ENCODE measurements around the gene LAMTOR5.

The LAMTOR5 gene

DNA sequence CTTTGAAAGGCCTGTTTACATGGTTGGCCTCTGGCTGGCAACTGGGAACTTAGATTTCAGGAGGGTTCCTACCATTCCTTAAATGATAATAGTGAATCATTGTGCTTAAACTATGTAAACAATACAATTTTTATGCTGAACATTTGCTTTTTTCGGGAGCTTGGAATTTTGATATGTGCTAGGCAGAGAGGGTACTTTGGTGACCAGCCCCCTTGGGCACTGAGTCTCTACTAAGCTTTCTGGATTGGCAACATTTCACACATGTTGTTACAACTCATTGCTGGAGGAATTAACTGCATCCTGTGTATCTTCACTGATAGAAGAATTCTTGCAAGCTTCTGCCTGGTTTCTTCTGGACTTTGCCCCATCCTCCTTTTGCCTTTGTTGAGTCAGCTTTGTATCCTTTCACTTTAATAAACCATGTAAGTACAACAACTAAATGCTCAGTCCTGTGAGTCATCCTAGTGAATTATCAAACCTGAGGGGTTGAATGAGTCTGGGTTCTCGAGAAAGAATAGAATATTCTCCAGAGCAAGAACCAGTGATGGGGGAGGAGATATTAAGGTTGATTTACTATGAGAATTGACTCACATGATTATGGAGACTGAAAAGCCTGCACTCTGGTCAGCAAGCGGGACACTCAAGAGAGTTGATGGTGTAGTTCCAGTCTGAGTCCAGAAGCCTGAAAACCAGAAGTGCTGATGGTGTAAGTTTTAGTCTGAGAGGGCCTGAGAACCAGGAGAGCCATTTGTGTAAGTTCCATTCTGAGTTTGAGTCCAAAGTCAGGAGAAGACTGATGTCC, 13.6 kb downstream of the LAMTOR5 start:
- no peaks in the 10 kb centered on the region for H3K9me3 ChIP-seq (ENCODE audit: control insufficient read depth, low read length)
- no peak overlapping the region for H3K4me3 ChIP-seq (ENCODE audit: insufficient read depth, low read depth, low read length, poor library complexity, severe bottlenecking)
- no peaks in the 10 kb centered on the region for H3K36me3 ChIP-seq (ENCODE audit: control insufficient read depth, insufficient read depth, low read length)
- H3K27ac ChIP-seq (ENCODE audit: insufficient read depth, low read length, poor library complexity, severe bottlenecking): no peak overlapping the region
- no peak for DNase-seq
- no peaks in the 10 kb centered on the region for H3K27me3 ChIP-seq (replicated peaks; ENCODE audit: control insufficient read depth, insufficient read depth, low read length, poor library complexity, severe bottlenecking)
- H3K4me1 ChIP-seq (ENCODE audit: control insufficient read depth, insufficient read depth, low read length, poor library complexity, severe bottlenecking): no peaks in the 10 kb centered on the region

DNA sequence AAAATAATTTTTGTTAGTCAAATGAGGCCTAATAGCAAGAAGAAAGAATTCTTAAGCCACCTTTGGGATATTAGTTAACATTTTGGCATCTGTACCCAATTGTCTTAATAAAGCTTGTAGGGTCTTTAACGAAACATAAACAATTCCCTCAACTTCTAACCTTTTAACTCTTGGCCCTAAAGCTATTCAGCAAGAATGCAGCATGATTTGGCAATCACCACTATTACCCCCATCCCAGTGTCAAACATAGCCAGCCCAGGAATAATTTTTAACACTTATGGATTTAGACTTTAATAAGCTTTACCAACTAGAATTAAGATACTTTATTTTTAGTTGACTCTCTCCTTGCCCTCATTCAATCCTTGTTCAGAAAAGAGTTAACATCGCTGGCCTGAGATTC, 14.2 kb downstream of the LAMTOR5 start:
- H3K4me3 ChIP-seq (ENCODE audit: insufficient read depth, low read depth, low read length, poor library complexity, severe bottlenecking): no peak overlapping the region
- DNase-seq: no peak
- H3K27ac ChIP-seq (ENCODE audit: insufficient read depth, low read length, poor library complexity, severe bottlenecking): no peak overlapping the region
- H3K27me3 ChIP-seq (replicated peaks; ENCODE audit: control insufficient read depth, insufficient read depth, low read length, poor library complexity, severe bottlenecking): no peaks in the 10 kb centered on the region
- no peaks in the 10 kb centered on the region for H3K4me1 ChIP-seq (ENCODE audit: control insufficient read depth, insufficient read depth, low read length, poor library complexity, severe bottlenecking)
- H3K9me3 ChIP-seq (ENCODE audit: control insufficient read depth, low read length): no peaks in the 10 kb centered on the region
- no peaks in the 10 kb centered on the region for H3K36me3 ChIP-seq (ENCODE audit: control insufficient read depth, insufficient read depth, low read length)

DNA sequence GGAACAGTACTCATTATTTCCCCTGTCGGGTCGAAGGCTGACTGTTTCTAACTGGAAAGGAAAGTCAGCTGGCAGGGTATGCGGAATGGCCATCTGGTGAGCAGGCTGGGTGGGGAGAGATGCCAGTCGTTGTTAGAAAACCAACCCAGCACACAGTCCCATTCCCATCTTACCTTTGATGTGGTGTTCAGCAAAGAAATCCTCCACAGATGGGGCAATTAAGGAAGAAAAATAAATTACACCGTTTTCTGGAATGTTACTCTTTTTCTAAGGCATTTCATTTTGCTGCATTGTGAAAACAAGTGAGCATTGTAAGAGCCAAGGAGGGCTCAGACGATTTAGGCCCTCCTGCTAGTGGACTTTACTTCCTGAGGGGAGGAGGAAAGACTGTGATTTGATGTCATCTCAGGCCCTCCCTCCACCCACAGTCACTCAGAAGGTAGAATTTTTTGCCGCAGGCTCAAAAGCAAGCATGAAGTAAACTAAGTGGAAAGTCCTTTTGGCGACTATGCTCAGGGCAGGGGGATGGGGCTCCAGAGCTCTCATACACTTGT, 16.7 kb downstream of the LAMTOR5 start, which contains the start of gene SLC16A4:
TSS of gene SLC16A4 (minus strand) at position 335 of the 554 bp plus-strand sequence. CDS start 1,703 bp downstream, outside the sequence.
- Histone ChIP-seq H3K27me3 (replicated peaks; ENCODE audit: control insufficient read depth, insufficient read depth, low read length, poor library complexity, severe bottlenecking) (no peaks in the 10 kb centered on the region), H3K36me3 (ENCODE audit: control insufficient read depth, insufficient read depth, low read length) (no peaks in the 10 kb centered on the region), H3K9me3 (ENCODE audit: control insufficient read depth, low read length) (no peaks in the 10 kb centered on the region), H3K27ac (ENCODE audit: insufficient read depth, low read length, poor library complexity, severe bottlenecking) (no peak within 1 kb of the TSS), H3K4me3 (ENCODE audit: insufficient read depth, low read depth, low read length, poor library complexity, severe bottlenecking) (no peak within 1 kb of the TSS), H3K4me1 (ENCODE audit: control insufficient read depth, insufficient read depth, low read length, poor library complexity, severe bottlenecking) (no peaks in the 10 kb centered on the region)
- DNase-seq: no peak

DNA sequence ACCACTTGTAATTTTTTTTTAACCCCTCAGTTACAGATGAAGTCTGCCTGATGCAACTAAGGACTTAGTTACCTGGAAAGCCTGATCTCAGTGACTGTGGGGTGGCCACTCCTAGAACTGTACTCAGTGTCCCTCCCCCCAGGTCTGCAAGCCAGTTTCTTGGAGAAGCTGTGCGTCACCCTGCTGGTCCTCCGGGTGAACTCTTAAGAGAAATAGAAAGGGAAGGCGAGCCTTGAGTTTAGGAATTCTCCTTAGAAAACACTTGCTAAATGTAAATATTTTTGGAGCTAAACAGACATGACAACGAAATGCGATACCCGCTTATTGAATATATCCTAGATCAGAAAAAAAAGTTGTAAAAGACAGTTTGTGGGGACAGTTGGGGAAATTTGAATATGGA, 17.4 kb downstream of the LAMTOR5 start:
- Histone ChIP-seq H3K36me3 (ENCODE audit: control insufficient read depth, insufficient read depth, low read length) (no peaks in the 10 kb centered on the region), H3K27me3 (replicated peaks; ENCODE audit: control insufficient read depth, insufficient read depth, low read length, poor library complexity, severe bottlenecking) (no peaks in the 10 kb centered on the region), H3K4me1 (ENCODE audit: control insufficient read depth, insufficient read depth, low read length, poor library complexity, severe bottlenecking) (no peaks in the 10 kb centered on the region), H3K4me3 (ENCODE audit: insufficient read depth, low read depth, low read length, poor library complexity, severe bottlenecking) (no peak overlapping the region), H3K27ac (ENCODE audit: insufficient read depth, low read length, poor library complexity, severe bottlenecking) (no peak overlapping the region), H3K9me3 (ENCODE audit: control insufficient read depth, low read length) (no peaks in the 10 kb centered on the region)
- DNase-seq: no peak

DNA sequence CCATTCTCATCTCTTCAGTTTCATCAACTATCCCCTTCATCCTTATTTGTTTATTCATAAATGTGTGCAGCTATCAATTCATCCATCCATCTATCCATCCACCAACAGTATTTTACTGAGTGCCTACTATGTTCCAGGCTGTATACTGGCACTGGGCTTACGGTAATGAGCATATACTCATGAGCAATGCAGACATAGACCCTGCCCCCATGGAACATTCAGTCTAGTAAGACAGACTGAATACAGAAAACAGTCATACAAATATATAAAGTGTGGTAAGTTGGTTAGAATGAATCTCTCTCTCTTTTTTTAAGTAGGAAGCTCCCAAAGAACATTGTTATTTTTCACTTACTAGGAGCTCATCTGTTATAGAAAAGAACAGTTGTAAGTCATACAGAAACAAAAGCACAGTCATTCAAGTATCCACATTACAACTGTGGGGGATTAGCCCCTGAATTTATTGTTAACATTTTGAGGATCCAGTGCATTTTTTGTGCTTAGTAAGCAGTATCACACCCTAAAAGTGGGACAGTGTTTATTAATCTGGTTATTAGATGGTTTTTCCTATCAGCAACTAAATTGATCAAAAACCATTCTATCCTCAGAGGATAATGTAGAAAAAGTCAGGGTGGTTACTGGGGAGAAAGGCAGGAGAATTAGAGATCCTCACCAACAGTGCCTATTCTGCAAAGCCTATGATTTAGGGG, 20.3 kb downstream of the LAMTOR5 start:
- H3K9me3 ChIP-seq (ENCODE audit: control insufficient read depth, low read length): no peaks in the 10 kb centered on the region
- no peaks in the 10 kb centered on the region for H3K27me3 ChIP-seq (replicated peaks; ENCODE audit: control insufficient read depth, insufficient read depth, low read length, poor library complexity, severe bottlenecking)
- no peak overlapping the region for H3K27ac ChIP-seq (ENCODE audit: insufficient read depth, low read length, poor library complexity, severe bottlenecking)
- H3K36me3 ChIP-seq (ENCODE audit: control insufficient read depth, insufficient read depth, low read length): no peaks in the 10 kb centered on the region
- DNase-seq: no peak
- no peaks in the 10 kb centered on the region for H3K4me1 ChIP-seq (ENCODE audit: control insufficient read depth, insufficient read depth, low read length, poor library complexity, severe bottlenecking)
- H3K4me3 ChIP-seq (ENCODE audit: insufficient read depth, low read depth, low read length, poor library complexity, severe bottlenecking): no peak overlapping the region

DNA sequence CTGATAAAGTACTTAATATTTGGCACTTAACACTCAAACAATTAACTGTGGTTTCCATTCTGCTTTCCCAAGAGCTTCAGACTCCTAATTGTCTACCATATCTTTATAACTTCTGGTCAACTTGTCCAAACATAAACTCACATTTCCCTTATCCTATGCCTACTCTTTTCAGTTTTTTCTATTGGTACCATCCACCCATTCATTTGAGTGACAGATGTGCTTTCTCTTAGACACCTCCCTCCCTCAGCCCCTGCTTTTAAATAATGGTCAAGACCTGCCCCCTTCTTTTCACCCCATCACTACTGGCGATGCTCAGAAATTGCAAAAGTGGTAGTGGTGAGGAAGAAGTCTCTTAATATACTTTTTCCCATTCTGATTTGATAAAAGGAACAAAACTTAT, 22.1 kb downstream of the LAMTOR5 start:
- H3K9me3 ChIP-seq (ENCODE audit: control insufficient read depth, low read length): no peaks in the 10 kb centered on the region
- H3K4me3 ChIP-seq (ENCODE audit: insufficient read depth, low read depth, low read length, poor library complexity, severe bottlenecking): no peak overlapping the region
- H3K27ac ChIP-seq (ENCODE audit: insufficient read depth, low read length, poor library complexity, severe bottlenecking): no peak overlapping the region
- no peak for DNase-seq
- no peaks in the 10 kb centered on the region for H3K4me1 ChIP-seq (ENCODE audit: control insufficient read depth, insufficient read depth, low read length, poor library complexity, severe bottlenecking)
- H3K27me3 ChIP-seq (replicated peaks; ENCODE audit: control insufficient read depth, insufficient read depth, low read length, poor library complexity, severe bottlenecking): no peaks in the 10 kb centered on the region
- H3K36me3 ChIP-seq (ENCODE audit: control insufficient read depth, insufficient read depth, low read length): no peaks in the 10 kb centered on the region

DNA sequence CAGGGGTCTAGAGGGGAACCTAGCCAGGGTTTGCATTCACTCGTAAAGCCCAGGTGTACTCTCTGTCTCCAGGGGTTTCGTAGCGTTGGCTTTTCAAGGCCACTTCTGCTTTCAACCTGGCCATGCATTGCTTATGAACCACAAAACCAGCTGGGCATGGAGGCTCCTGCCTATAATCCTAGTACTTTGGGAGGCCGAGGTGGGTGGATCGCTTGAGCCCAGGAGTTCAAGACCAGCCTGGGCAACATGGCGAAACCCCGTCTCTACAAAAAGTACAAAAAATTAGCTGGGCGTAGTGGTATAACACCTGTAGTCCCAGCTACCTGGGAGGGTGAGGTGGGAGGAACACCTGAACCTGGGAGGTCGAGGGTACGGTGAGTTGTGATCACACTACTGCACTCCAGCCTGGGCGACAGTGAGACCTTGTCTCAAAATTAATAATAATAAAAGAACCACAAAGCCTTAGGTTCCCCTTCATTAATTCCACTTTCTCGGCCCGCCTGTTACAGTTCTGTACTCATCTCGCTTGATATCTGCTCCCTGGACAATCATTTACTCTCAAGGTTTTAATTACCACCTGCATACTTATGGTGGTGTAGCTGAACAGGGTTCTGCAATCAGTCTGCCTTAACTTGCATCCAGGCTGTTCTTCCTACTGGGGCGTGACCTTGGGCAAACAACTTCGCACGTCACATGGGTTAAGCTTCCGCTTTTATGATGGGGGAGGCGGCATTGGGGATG, 22.7 kb downstream of the LAMTOR5 start:
- Histone ChIP-seq H3K27me3 (replicated peaks; ENCODE audit: control insufficient read depth, insufficient read depth, low read length, poor library complexity, severe bottlenecking) (no peaks in the 10 kb centered on the region), H3K27ac (ENCODE audit: insufficient read depth, low read length, poor library complexity, severe bottlenecking) (no peak overlapping the region), H3K4me1 (ENCODE audit: control insufficient read depth, insufficient read depth, low read length, poor library complexity, severe bottlenecking) (no peaks in the 10 kb centered on the region), H3K36me3 (ENCODE audit: control insufficient read depth, insufficient read depth, low read length) (no peaks in the 10 kb centered on the region), H3K9me3 (ENCODE audit: control insufficient read depth, low read length) (no peaks in the 10 kb centered on the region), H3K4me3 (ENCODE audit: insufficient read depth, low read depth, low read length, poor library complexity, severe bottlenecking) (no peak overlapping the region)
- no peak for DNase-seq

DNA sequence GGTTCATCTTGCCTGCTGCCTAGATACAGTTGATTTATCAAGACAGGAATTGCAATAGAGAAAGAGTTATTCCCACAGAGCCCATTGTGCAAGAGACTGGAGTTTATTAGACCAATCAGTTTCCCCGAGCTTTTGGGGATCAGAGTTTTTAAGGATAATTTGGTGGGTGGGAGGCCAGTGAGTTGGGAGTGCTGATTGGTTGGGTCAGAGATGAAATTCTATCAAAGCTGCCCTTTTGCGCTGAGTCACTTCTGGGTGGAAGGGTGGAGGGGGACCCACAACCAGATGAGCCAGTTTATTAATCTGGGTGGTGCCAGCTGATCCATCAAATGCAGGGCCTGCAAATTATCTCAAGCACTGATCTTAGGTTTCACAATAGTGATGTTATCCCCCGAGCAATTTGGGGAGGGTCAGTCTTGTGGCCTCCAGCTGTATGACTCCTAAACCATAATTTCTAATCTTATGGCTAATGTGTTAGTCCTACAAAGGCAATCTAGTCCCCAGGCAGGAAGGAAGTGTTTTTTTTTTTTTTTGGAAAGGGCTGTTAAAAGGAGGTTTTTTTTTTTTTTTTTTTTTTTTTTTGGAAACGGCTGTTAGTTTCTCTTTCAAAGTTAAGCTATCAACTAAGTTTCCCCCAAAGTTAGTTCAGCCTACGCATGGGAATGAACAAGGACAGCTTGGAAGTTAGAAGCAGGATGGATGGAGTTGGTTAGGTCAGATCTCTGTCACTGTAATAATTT, 24.1 kb downstream of the LAMTOR5 start:
- H3K36me3 ChIP-seq (ENCODE audit: control insufficient read depth, insufficient read depth, low read length): no peaks in the 10 kb centered on the region
- H3K4me1 ChIP-seq (ENCODE audit: control insufficient read depth, insufficient read depth, low read length, poor library complexity, severe bottlenecking): no peaks in the 10 kb centered on the region
- H3K27me3 ChIP-seq (replicated peaks; ENCODE audit: control insufficient read depth, insufficient read depth, low read length, poor library complexity, severe bottlenecking): no peaks in the 10 kb centered on the region
- H3K27ac ChIP-seq (ENCODE audit: insufficient read depth, low read length, poor library complexity, severe bottlenecking): no peak overlapping the region
- no peaks in the 10 kb centered on the region for H3K9me3 ChIP-seq (ENCODE audit: control insufficient read depth, low read length)
- H3K4me3 ChIP-seq (ENCODE audit: insufficient read depth, low read depth, low read length, poor library complexity, severe bottlenecking): no peak overlapping the region
- no peak for DNase-seq

DNA sequence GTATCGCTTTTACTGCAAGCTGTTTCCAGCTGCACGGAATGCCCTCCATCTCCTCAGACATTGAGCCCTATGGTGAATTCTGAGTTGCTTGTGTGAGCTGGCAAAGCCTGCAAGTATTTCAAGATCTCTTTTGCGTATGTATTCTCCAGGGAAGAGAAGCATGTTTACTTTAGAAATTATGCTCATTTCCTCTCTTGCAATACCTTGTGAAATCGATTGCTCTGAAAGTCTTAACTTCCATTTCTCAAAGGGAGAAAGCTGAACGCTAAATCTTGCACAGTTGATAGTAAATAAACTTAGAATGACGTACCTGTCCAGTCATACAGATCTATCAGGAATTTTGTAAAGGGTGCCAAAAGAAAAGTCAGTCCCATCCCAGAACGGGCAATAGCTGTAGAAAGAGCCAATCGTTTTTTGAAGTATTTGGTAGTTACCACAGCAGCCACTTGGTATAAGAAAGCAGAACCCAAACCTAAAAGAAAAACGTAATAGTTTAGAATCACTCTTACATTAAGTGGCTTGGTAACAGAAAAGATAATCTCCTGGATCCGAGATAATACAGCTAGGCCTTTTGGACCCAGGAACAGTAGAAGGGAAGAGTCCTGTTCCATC, 26.7 kb downstream of the LAMTOR5 start:
- no peaks in the 10 kb centered on the region for H3K9me3 ChIP-seq (ENCODE audit: control insufficient read depth, low read length)
- H3K4me1 ChIP-seq (ENCODE audit: control insufficient read depth, insufficient read depth, low read length, poor library complexity, severe bottlenecking): no peaks in the 10 kb centered on the region
- H3K27ac ChIP-seq (ENCODE audit: insufficient read depth, low read length, poor library complexity, severe bottlenecking): no peak overlapping the region
- DNase-seq: no peak
- no peak overlapping the region for H3K4me3 ChIP-seq (ENCODE audit: insufficient read depth, low read depth, low read length, poor library complexity, severe bottlenecking)
- H3K27me3 ChIP-seq (replicated peaks; ENCODE audit: control insufficient read depth, insufficient read depth, low read length, poor library complexity, severe bottlenecking): no peaks in the 10 kb centered on the region
- H3K36me3 ChIP-seq (ENCODE audit: control insufficient read depth, insufficient read depth, low read length): peaks cover 11% of the 10 kb centered on the region
